Activated B cell treated with CpG ODN at 0.5 μM for 24 hours (primary cell): ENCODE results near the gene IER3. TPM values are rescaled to one million over a fixed set of nuclear protein-coding genes. Genes with fewer than 3 reads are reported as not detected.

Experiments
- ATAC-seq: fragments of 200-7000 bp; cut with Tn5 transposase; one replicate; pipeline ENCODE4 v1.10.0; 2021; ENCODE audit warnings: low read depth, mild to moderate bottlenecking, moderate library complexity
- CTCF ChIA-PET: fragments of 350-600 bp; sonication (Branson Sonifier 250); formaldehyde crosslinking; loops from one replicate; lab custom pipeline; 2021; ENCODE audit warnings: antibody characterized with exemption; lab: Charles Lee
- POLR2A ChIA-PET: fragments of 350-600 bp; sonication (Branson Sonifier 250); formaldehyde crosslinking; loops from one replicate; lab custom pipeline; 2021; ENCODE audit warnings: antibody characterized with exemption; lab: Charles Lee
- DNase-seq: peaks from one replicate; pipeline ENCODE4 v3.0.0; 2022
- H3K27ac Mint-ChIP-seq: one replicate; pipeline ENCODE4 v1.8.0; 2020; ENCODE audit warnings: mixed read lengths
- H3K27me3 Mint-ChIP-seq: one replicate; pipeline ENCODE4 v1.8.0; 2021; ENCODE audit warnings: mixed read lengths
- H3K36me3 Mint-ChIP-seq: one replicate; pipeline ENCODE4 v1.8.0; 2021; ENCODE audit warnings: low read depth, mixed read lengths
- H3K4me1 Mint-ChIP-seq: one replicate; pipeline ENCODE4 v1.8.0; 2021; ENCODE audit warnings: mixed read lengths
- H3K4me3 Mint-ChIP-seq: one replicate; pipeline ENCODE4 v1.8.0; 2020; ENCODE audit warnings: mild to moderate bottlenecking, mixed read lengths
- H3K9me3 Mint-ChIP-seq: one replicate; pipeline ENCODE4 v1.8.0; 2020; ENCODE audit warnings: mixed read lengths
- intact Hi-C: fragments of 100-400 bp; cut with micrococcal nuclease; formaldehyde crosslinking; loops from one replicate; pipeline ENCODE4 v1.15.1; 2024
- total RNA-seq: library from RNA; stranded (reverse); gene quantifications from 2 replicates; pipeline ENCODE4 v1.2.3, GENCODE V29; 2022
- TF ChIP-seq, protein P1 (sequence below): fragments of 200-600 bp; IDR thresholded peaks from one replicate; pipeline ENCODE4 v1.8.0; 2022; ENCODE audit warnings: antibody characterized with exemption, mild to moderate bottlenecking

Gene IER3
- total RNA-seq, 1 donor from 2014 or later = 3.3 TPM

GRCh38 chr6:30700340-30700739 is 44.0 kb downstream of the IER3 start:
- DNase-seq (no peak), ATAC-seq (no peak)
- Mint-ChIP-seq H3K27ac (no peak overlapping the region), H3K4me3 (no peak overlapping the region), H3K4me1 (no peaks in the 10 kb centered on the region), H3K27me3 (no peaks in the 10 kb centered on the region), H3K9me3 (no peaks in the 10 kb centered on the region), H3K36me3 (peaks cover 43% of the 10 kb centered on the region)
- intact Hi-C loops = no loop called here
- ChIA-PET POLR2A (interaction anchor here (1.0 kb wide), 1 partner anchor 17 kb away, joined by 3 read pairs; the partner anchor contains the start of gene MDC1), CTCF (no interaction called here)
- TF ChIP-seq, protein P1, sequence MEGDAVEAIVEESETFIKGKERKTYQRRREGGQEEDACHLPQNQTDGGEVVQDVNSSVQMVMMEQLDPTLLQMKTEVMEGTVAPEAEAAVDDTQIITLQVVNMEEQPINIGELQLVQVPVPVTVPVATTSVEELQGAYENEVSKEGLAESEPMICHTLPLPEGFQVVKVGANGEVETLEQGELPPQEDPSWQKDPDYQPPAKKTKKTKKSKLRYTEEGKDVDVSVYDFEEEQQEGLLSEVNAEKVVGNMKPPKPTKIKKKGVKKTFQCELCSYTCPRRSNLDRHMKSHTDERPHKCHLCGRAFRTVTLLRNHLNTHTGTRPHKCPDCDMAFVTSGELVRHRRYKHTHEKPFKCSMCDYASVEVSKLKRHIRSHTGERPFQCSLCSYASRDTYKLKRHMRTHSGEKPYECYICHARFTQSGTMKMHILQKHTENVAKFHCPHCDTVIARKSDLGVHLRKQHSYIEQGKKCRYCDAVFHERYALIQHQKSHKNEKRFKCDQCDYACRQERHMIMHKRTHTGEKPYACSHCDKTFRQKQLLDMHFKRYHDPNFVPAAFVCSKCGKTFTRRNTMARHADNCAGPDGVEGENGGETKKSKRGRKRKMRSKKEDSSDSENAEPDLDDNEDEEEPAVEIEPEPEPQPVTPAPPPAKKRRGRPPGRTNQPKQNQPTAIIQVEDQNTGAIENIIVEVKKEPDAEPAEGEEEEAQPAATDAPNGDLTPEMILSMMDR = no peak

DNA sequence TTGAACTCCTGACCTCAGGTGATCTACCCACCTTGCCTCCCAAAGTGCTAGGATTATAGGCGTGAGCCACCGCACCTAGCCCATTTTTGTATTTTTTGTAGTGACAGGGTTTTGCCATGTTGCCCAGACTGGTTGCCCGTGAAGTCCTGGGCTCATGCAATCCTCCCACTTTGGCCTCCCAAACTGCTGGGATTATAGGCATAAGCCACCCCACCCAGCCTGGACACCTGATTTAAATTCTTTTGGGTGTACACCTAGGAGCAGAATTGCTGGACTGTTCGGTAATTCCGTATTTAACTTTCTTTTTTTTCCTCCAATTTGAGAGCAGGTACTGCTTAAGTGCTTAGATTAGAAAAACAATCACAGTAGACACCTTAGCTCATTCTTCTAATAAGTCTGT is 47.9 kb downstream of the IER3 start:
- no peaks in the 10 kb centered on the region for H3K27me3 Mint-ChIP-seq
- TF ChIP-seq, protein P1 = no peak
- ChIA-PET CTCF (no interaction called here), POLR2A (interaction anchor here (1.0 kb wide), 1 partner anchor 19 kb away, joined by 5 read pairs; no protein-coding TSS in a partner anchor)
- H3K4me1 Mint-ChIP-seq = peaks cover 7% of the 10 kb centered on the region
- peaks cover 10% of the 10 kb centered on the region for H3K36me3 Mint-ChIP-seq
- ATAC-seq = no peak
- DNase-seq = no peak
- no peaks in the 10 kb centered on the region for H3K9me3 Mint-ChIP-seq
- intact Hi-C loops = no loop called here
- H3K4me3 Mint-ChIP-seq = no peak overlapping the region
- H3K27ac Mint-ChIP-seq = no peak overlapping the region

Other genes with a start within 250 kb of the IER3 start
- gene GNL1, start 188.1 kb downstream of the IER3 start, total RNA-seq = 67.2 and 67.4 TPM in 2 replicates
- 24.1 and 29.5 TPM in 2 replicates for gene PRR3, start 187.3 kb downstream of the IER3 start, total RNA-seq
- 93.7 and 94.5 TPM in 2 replicates for gene ABCF1, start 173.1 kb downstream of the IER3 start, total RNA-seq
- gene PPP1R10, start 127.3 kb downstream of the IER3 start, total RNA-seq = 85.6 and 112 TPM in 2 replicates
- 57.7 and 61.2 TPM in 2 replicates for gene MRPS18B, start 126.7 kb downstream of the IER3 start, total RNA-seq
- 6.9 and 10.3 TPM in 2 replicates for gene ATAT1, start 117.7 kb downstream of the IER3 start, total RNA-seq
- gene C6orf136, start 97.4 kb downstream of the IER3 start, total RNA-seq = 21.6 and 35.6 TPM in 2 replicates
- gene DHX16, start 71.5 kb downstream of the IER3 start, total RNA-seq = 42.3 and 50.4 TPM in 2 replicates
- gene PPP1R18, start 57.9 kb downstream of the IER3 start, total RNA-seq = 96.8 and 104 TPM in 2 replicates
- gene NRM, start 53.6 kb downstream of the IER3 start, total RNA-seq = 17.4 and 17.8 TPM in 2 replicates
- gene MDC1, start 27.3 kb downstream of the IER3 start, total RNA-seq = 62.4 and 65.6 TPM in 2 replicates
- gene TUBB, start 24.2 kb downstream of the IER3 start, total RNA-seq = 700 and 725 TPM in 2 replicates
- gene FLOT1, start 1.9 kb downstream of the IER3 start, total RNA-seq = 49.1 and 52.0 TPM in 2 replicates
- 16.8 and 18.7 TPM in 2 replicates for gene DDR1, start 140.0 kb upstream of the IER3 start, total RNA-seq
- gene GTF2H4, start 163.7 kb upstream of the IER3 start, total RNA-seq = 37.8 and 42.3 TPM in 2 replicates
- gene VARS2, start 169.7 kb upstream of the IER3 start, total RNA-seq = 39.4 and 47.8 TPM in 2 replicates
- gene SFTA2, start 187.6 kb upstream of the IER3 start, total RNA-seq = not detected in 2 replicates
- not detected in 2 replicates for gene MUCL3, start 196.4 kb upstream of the IER3 start, total RNA-seq
- not detected in 2 replicates for gene MUC21, start 239.2 kb upstream of the IER3 start, total RNA-seq